HG03354 (cell line): ENCODE data around the gene CYTH1.

Experiments
- ATAC-seq: cut with Tn5 transposase; IDR thresholded peaks from one replicate; pipeline ENCODE4 v1.9.1; 2021; ENCODE audit warnings: mild to moderate bottlenecking; ENCODE audit not compliant: unreplicated experiment, poor library complexity, severe bottlenecking

The CYTH1 gene

DNA sequence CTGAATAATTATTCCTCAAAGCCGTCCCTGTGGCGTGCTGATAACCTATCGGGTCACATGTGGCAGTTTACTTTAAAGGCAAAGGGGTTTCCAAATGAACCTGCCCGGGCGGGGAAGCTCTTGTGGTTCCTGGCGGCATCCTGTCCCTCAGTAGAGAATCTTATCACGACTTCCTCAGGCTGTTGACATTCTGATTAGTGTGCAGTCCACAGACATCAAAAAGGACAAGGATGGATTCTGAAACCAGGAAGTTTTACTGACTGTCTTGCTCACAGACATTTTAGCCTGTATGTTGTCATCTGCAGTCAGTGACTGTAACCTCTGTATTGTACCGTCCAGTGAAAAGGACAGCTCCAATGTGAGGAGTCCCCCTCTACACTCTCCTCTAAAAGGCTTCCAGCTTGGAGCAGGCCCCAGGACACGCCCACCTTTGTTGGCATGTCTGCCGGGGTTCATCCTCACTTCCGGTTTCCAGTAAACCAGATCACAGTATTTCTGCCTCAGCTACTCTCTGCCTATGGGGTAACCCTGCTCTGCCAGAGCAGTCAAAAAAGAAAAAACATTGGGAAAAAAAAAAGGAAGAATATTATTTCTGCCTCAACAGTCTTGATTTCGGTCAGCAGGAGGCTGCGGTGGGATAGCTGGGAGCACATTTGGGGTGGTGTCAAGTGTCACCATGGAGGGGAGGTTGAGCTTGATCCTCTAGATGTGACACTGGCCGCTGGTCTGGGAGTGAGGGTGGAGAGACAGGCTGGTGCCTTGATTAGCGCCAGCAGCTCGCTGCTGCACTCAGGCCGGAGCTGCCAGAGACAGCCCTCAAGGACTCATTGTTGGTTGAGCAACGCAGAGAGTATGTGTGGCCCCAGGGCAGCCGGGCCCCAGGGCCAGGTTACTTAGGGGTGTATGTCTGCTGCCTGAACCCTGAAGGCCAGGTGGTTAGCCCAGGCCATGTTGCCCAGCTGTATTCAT, 115.8 kb downstream of the CYTH1 start:
- ATAC-seq = no peak

DNA sequence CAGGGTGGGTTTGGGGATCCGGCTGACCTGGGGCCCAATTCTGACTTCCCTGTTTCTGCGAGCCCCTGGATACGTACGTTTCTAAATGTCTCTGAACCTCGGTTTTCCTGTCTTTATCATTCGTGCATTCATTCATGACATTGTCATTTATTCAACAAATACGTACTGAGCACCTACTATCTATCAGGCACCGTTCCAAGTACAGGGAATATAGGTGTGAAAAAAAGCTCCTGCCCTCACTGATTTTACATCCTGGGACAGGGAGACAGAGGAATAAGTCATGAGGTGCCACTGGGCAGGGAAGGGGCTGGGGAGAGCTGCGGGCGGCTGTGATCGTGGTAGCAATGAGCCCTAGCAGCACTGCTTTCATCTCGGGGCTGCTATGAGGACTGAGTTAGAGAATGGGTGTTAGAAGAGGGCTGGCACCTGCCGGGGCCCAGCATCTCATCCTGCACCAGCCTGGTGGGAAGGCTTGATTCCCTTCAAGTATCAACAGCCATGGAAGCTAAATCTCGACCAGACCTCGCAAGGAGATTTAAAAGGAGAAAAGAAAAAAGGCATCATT, 116.6 kb downstream of the CYTH1 start:
- ATAC-seq = no peak

- no peak for ATAC-seq
These were observed 117.3 kb downstream of the CYTH1 start for GRCh38 chr17:78664476-78665386.

DNA sequence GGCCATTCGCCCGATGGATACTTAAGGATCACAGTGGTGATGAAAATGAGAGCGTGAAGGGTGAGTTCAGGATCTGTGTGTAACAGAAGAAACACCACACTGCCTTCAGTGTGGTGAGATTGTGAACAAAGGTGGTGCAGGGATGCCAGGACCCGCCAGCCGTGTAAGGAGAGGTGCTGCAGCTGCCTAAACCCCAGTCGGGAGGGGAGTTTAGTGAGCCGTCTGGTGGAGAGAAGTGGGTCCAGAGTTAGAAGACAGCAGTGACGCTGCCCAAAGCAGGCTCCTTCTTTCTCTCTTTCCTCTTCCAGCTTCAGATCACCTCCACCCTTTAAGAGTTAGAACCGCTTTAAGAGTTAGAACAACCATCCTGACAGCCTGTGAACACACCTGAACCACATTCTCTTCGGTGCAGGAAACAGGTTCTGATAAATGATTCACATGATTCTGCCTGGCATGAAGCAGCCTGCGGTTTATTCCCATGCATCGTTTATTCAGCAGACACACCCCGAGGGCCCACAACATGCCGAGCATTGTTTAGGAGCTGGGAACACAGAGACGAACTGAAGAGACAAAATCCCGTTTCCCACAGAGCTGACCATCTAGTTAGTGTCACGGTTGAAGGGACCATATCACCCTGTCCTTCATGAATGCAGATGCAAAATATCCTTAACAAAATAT, 120.8 kb downstream of the CYTH1 start:
- no peak for ATAC-seq

DNA sequence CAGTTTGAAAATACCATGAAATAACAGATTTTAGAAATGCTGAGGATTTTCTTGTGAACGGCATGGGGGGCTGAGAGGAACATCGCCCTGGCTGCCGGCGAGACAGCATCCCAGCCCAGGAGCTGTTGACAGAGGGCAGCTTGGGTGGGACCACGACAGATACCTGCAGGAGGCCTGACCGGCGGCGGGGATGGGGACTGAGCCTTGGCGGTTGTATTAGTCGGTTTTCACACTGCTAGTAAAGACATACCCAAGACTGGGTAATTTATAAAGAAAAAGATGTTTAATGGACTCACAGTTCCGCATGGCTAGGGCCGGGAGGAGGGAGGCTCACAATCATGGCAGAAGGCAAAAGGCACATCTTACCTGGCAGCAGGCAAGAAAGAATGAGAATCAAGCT, 122.5 kb downstream of the CYTH1 start:
- ATAC-seq = no peak

GRCh38 chr17:78658281-78658785, 123.7 kb downstream of the CYTH1 start:
- no peak for ATAC-seq

DNA sequence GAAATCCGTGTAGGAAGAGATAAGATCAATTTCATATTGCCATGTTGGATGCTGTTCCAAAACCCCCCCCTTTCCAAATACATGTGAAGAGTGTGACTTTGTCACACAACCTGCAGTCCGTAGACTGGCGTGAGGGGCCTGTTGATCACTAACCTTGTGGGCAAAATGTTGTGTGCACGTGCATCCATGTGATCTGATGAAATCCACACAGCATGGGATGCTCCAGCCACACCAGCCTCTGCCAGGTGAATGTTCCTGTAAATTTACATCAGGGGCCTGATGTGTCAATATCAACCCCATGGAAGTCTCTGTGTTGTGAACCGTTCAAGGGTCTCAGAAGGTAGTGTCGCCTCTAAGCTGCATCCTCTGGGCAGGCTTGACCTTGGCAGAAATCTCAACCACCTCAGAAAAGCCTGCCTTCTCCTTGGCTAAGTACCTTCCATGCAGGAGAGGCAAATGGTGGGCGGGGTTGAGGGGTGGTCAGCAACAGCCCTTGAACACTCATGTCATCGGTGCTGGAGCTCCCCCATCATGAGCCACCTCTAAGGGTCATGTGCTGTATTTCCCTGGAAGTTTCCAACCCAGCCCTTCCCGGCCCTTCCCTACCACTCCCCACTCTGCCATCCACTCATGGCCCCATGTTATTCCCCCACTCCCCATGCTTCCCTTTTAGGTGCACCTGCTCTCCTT, 126.7 kb downstream of the CYTH1 start:
- no peak for ATAC-seq

- no peak for ATAC-seq
These were observed 127.7 kb downstream of the CYTH1 start for GRCh38 chr17:78654325-78654724.

DNA sequence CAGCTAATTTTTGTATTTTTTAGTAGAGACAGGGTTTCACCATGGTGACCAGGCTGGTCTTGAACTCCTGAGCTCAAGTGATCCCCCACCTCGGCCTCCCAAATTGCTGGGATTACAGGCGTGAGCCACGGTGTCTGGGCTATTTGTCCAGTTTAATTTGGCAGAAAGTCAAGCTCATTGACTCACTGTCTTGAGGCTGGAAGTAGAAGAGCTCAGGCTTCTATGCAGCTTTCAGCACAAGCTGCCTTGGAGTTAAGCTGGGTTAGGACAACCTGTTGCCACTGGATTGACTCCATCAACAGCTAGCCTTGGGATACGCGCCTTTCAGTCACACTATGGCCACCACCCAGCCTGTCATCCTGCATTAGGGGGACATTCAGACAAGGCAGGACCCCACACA, 128.7 kb downstream of the CYTH1 start:
- ATAC-seq = no peak

DNA sequence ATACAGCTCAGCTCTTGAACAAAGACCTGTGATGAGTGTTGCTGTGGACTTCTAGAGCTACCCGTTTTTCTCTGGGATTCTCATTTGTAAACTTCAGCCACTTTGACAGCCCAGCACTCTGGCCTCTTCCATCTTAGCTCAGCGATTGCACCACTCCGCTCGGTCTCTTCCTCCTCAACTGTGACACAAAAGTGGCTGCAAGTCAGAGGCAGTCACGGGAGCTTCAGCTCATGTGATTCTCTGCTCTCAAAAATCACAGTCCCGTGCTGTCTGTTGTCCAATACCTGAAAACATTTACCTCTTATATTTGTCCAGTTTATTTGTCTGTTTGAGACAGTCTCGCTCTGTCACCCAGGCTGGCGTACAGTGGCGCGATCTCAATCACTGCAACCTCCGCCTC, 129.2 kb downstream of the CYTH1 start:
- no peak for ATAC-seq

DNA sequence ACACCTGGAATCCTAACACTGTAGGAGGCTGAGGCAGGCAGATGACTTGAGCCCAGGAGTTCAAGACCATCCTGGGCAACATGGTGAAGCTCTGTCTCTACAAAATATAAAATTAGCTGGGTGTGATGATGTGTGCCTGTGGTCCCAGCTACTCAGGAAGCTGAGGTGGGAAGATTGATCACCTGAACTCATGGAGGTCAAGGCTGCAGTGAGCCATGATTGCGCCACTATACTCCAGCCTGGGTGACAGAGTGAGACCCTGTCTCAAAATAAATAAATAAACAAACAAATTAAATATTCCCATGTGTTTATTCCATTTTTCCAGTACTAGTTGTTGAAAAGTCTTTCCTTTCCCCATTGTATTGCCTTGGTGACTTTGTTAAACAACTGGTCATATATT, 130.0 kb downstream of the CYTH1 start:
- no peak for ATAC-seq

DNA sequence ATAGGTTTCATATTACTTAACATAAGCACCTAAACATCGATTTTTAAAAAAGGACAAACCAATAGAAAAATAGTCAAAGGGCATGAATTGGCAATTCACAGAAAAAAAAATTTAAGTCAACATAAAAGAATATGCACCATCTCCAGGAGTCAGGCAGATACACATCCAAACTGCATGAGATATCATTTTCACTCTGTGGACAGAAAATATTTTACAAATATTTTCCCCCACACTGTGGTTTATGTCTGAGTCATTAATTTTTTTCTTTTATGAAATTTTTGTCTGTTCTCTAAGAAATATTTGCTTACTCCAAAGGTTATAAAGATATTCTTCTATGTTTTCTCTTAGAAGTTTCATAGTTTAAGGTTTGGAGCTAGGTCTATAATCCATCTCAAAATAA, 130.5 kb downstream of the CYTH1 start:
- ATAC-seq = no peak

- ATAC-seq = no peak
These were observed 131.9 kb downstream of the CYTH1 start for GRCh38 chr17:78650093-78650715.

DNA sequence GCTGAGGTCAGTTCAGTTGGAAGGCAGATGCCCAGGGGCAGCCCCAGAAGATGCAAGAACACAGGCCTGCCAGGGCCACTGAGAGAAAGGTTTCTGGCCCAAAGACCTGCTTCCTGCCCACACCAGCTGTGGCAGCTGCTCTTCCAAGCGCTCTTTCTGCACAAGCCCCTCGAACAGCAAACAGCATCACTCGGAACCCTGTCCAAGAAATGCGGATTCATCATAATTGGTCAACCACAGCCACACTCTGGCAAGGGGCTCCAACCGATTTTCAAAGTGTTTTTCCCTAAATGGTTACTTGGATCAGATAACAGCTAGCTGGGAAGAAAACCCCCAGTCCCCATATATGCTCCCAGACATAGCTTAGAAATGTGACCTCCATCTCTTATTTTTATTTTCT, 133.8 kb downstream of the CYTH1 start:
- ATAC-seq = no peak

- ATAC-seq = no peak
These were observed 135.0 kb downstream of the CYTH1 start for GRCh38 chr17:78647032-78647431.

- ATAC-seq = no peak
These were observed 136.4 kb downstream of the CYTH1 start for GRCh38 chr17:78645421-78646295.

- ATAC-seq = no peak
These were observed 137.1 kb downstream of the CYTH1 start for GRCh38 chr17:78644931-78645351.

DNA sequence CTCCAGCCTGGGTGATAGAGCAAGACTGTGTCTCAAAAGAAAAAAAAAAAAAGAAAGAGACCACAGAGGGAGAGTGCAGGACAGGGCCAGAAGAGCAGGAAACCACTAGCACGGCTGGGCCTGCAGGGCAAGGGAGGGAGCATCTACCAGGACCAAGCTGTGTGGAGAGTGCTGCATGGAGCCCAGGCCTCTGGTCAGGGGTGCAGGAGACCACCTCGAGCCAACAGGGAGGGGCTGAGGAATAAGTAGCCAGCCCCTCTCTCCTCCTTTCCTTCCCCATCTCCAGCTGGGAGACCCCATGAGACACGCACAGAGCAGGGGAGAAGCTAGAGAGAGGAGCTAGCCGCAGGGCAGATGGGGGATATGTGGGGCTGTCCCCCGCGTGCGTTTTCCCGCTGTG, 137.8 kb downstream of the CYTH1 start:
- ATAC-seq = no peak
